ENCODE results near the gene SOX9. TPM values are rescaled to one million over a fixed set of nuclear protein-coding genes. Genes with fewer than 3 reads are reported as not detected.
"Not testable (repeated sequence)": the region's sequence is repeated elsewhere in the genome, so short reads cannot be mapped to it uniquely, and the experiment has no call there.

Gene SOX9
- total RNA-seq, 1 donor from 2014 or later, result 7.3 TPM

GRCh38 chr17:72110231-72110941, 10.4 kb upstream of the SOX9 start:
- intact Hi-C loops (cut with micrococcal nuclease), result no loop called here
- peak; percentile 25 for ATAC-seq
- no peak for DNase-seq

GRCh38 chr17:72110942-72111318, 9.9 kb upstream of the SOX9 start:
- intact Hi-C loops (cut with micrococcal nuclease), result no loop called here
- ATAC-seq (no peak), DNase-seq (no peak)

- intact Hi-C loops (cut with micrococcal nuclease), result no loop called here
These were observed 9.4 kb upstream of the SOX9 start for GRCh38 chr17:72111336-72111923.

GRCh38 chr17:72111926-72112325, 8.9 kb upstream of the SOX9 start:
- ATAC-seq; intact Hi-C loops (cut with micrococcal nuclease); DNase-seq: not testable (repeated sequence)

More at GRCh38 chr17:72111336-72111923, 9.4 kb upstream of the SOX9 start:
- DNase-seq, result no peak
- ATAC-seq, result no peak

GRCh38 chr17:72113751-72114150, 7.1 kb upstream of the SOX9 start:
- intact Hi-C loops (cut with micrococcal nuclease), result no loop called here
- ATAC-seq, result peak; percentile 74
- no peak for DNase-seq

GRCh38 chr17:72115781-72116525, 4.9 kb upstream of the SOX9 start:
- ATAC-seq (no peak), DNase-seq (no peak)
- intact Hi-C loops (cut with micrococcal nuclease), result no loop called here

GRCh38 chr17:72116661-72117521, 3.9 kb upstream of the SOX9 start:
- no peak for ATAC-seq
- peak; percentile 39 for DNase-seq
- intact Hi-C loops (cut with micrococcal nuclease), result no loop called here

GRCh38 chr17:72117535-72118334, 3.1 kb upstream of the SOX9 start:
- peak; percentile 47 for DNase-seq
- intact Hi-C loops (cut with micrococcal nuclease), result no loop called here
- ATAC-seq, result no peak

GRCh38 chr17:72118335-72119076, 2.3 kb upstream of the SOX9 start:
- intact Hi-C loops (cut with micrococcal nuclease), result no loop called here
- ATAC-seq, result peak; percentile 16
- DNase-seq, result peak; percentile 58

- DNase-seq (no peak), ATAC-seq (no peak)
- intact Hi-C loops (cut with micrococcal nuclease), result no loop called here
These were observed 1.5 kb upstream of the SOX9 start for GRCh38 chr17:72119077-72119872.

- ATAC-seq, result peak; percentile 17
- intact Hi-C loops (cut with micrococcal nuclease), result loop anchor here (10.0 kb wide), 1 partner anchor 65 kb away; no protein-coding TSS in a partner anchor
- peak; percentile 73 for DNase-seq
These were observed 763 bp upstream of the SOX9 start for GRCh38 chr17:72119873-72120641.

- intact Hi-C loops (cut with micrococcal nuclease), result loop anchor here (10.0 kb wide), 1 partner anchor 63 kb away; no protein-coding TSS in a partner anchor
- ATAC-seq, result peak; percentile 37
- DNase-seq, result peak; percentile 61
These were observed 567 bp downstream of the SOX9 start for GRCh38 chr17:72121164-72122009.

GRCh38 chr17:72122010-72122764, 1.4 kb downstream of the SOX9 start:
- ATAC-seq (peak; percentile 3), DNase-seq (peak; percentile 36)
- intact Hi-C loops (cut with micrococcal nuclease), result loop anchor here (10.0 kb wide), 1 partner anchor 63 kb away; no protein-coding TSS in a partner anchor

- DNase-seq (peak; percentile 61), ATAC-seq (no peak)
- intact Hi-C loops (cut with micrococcal nuclease), result loop anchor here (10.0 kb wide), 1 partner anchor 62 kb away; no protein-coding TSS in a partner anchor
These were observed 2.1 kb downstream of the SOX9 start for GRCh38 chr17:72122765-72123529.

Measured in left ventricle myocardium superior (tissue), 1 donor.